ENCODE measurements around the gene SPAG17. TPM values are rescaled to one million over a fixed set of nuclear protein-coding genes. Genes with fewer than 3 reads are reported as not detected.

Gene SPAG17
- total RNA-seq, 2 experiments from 2014 or later = not detected

DNA sequence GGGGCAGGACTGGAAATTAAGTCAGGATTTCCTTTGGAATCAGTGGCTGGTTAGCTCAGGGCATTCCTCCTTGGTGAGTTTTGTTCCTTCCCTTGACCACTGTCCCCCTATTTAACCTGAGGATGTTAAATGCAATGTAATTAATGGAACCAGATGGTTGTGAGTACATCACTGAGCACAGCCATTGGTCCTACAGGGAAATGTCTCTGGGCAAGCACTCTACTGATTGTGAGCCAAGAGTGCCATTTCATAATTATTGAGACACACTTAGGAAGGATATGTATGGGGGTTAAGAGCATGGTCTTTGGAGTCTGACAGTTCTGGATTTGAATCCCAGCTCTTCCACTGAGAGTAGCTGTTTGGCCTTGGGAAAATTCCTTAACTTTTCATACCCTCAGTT lies 74.4 kb downstream of the SPAG17 start:
- POLR2A ChIA-PET = no interaction called here
- Mint-ChIP-seq H3K36me3 (no peaks in the 10 kb centered on the region), H3K4me1 (ENCODE audit: low read depth) (no peaks in the 10 kb centered on the region), H3K27ac (no peak overlapping the region), H3K4me3 (no peak overlapping the region), H3K9me3 (no peaks in the 10 kb centered on the region), H3K27me3 (peaks cover 2% of the 10 kb centered on the region)
- CTCF ChIA-PET = interaction anchor here (0.8 to 0.9 kb wide), 2 partner anchors 9 to 1216 kb away, joined by 3 read pairs; no protein-coding TSS in a partner anchor
- intact Hi-C loops (cut with micrococcal nuclease) = no loop called here
- DNase-seq = no peak

DNA sequence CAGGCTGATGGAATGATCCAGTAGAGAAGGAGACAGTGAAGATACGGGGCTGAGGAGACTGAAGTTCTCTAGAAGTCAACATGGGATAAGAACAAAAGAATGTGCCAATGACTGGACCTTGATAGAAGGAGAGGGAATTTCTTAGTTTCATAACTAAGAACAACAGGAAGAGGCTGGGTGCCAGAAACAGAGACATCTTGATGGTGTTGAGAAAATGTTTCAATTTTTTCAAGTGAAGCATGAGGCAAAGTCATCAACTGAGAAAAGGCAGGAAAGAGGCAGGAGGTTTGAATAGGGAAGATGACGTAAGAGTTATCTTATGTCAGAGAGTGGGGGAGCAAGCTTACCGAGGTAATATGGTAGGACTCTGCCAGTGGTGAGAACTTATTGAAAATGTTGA lies 80.1 kb downstream of the SPAG17 start:
- Mint-ChIP-seq H3K27ac (no peak overlapping the region), H3K27me3 (no peaks in the 10 kb centered on the region), H3K9me3 (no peaks in the 10 kb centered on the region), H3K4me1 (ENCODE audit: low read depth) (no peaks in the 10 kb centered on the region), H3K4me3 (no peak overlapping the region), H3K36me3 (no peaks in the 10 kb centered on the region)
- ChIA-PET POLR2A (no interaction called here), CTCF (no interaction called here)
- intact Hi-C loops (cut with micrococcal nuclease) = no loop called here
- DNase-seq = no peak

DNA sequence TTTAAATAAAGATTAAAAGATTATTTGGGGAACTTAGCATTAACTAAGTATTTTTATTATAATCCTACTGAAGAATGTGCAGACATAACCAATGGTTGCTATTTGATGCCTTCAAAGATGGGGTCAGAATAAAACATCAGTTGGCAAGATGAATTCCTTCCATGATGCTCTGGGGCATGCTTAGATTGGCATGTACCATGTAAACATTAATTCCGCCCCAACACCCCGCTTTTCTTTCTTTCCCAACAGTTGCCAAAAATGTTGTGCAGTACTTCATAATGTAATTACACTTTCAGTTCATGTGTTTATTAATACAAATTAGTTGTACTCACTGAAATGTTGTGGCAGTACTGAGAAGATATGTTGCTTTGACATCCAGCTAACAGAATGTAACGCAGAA lies 82.6 kb downstream of the SPAG17 start:
- Mint-ChIP-seq H3K4me1 (ENCODE audit: low read depth) (no peaks in the 10 kb centered on the region), H3K27me3 (no peaks in the 10 kb centered on the region), H3K4me3 (no peak overlapping the region), H3K27ac (no peak overlapping the region), H3K9me3 (no peaks in the 10 kb centered on the region), H3K36me3 (no peaks in the 10 kb centered on the region)
- intact Hi-C loops (cut with micrococcal nuclease) = no loop called here
- POLR2A ChIA-PET = no interaction called here
- DNase-seq = no peak
- CTCF ChIA-PET = no interaction called here

DNA sequence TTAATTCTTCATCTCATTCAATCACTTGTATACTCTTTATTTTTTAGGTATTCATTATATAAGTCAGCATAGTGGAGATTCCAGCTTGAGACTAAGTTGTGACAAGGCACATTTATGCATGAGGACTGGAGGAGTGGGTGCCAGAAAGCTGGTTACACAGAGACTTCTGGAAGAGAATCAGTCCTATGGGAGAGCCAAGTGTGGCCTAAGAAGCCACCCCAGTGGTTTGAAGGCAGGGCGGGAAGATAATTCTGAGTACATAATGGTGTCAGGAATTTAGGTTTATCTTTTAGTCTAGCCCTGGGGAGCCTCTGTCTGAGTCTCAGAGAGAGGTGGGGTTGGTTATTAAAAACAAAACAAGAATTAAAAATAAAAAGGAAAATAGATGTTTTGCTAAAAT lies 83.0 kb downstream of the SPAG17 start:
- H3K9me3 Mint-ChIP-seq = no peaks in the 10 kb centered on the region
- H3K4me3 Mint-ChIP-seq = no peak overlapping the region
- peaks cover 2% of the 10 kb centered on the region for H3K27me3 Mint-ChIP-seq
- H3K27ac Mint-ChIP-seq = no peak overlapping the region
- ChIA-PET CTCF (no interaction called here), POLR2A (no interaction called here)
- H3K4me1 Mint-ChIP-seq (ENCODE audit: low read depth) = no peaks in the 10 kb centered on the region
- H3K36me3 Mint-ChIP-seq = no peaks in the 10 kb centered on the region
- DNase-seq = no peak
- intact Hi-C loops (cut with micrococcal nuclease) = no loop called here

DNA sequence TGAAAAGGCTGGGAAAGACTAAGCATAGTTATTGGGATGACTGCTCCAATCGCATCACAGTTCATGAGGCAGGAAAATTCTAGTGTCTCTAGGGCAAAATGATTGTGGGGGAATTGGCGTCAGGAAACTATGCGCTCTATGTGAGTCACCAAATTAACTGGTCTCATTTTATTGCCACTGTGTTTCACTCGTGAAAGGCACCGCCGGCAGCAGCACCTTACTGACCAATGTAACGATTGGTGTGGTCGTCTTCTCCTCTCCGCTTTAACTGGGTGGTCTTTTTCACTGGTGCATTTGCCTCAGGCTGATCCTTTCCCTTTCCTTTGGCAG lies 83.5 kb downstream of the SPAG17 start:
- Mint-ChIP-seq H3K4me3 (no peak overlapping the region), H3K27me3 (peaks cover 2% of the 10 kb centered on the region), H3K27ac (no peak overlapping the region), H3K36me3 (no peaks in the 10 kb centered on the region), H3K4me1 (ENCODE audit: low read depth) (no peaks in the 10 kb centered on the region), H3K9me3 (no peaks in the 10 kb centered on the region)
- DNase-seq = no peak
- CTCF ChIA-PET = no interaction called here
- POLR2A ChIA-PET = no interaction called here
- intact Hi-C loops (cut with micrococcal nuclease) = no loop called here

DNA sequence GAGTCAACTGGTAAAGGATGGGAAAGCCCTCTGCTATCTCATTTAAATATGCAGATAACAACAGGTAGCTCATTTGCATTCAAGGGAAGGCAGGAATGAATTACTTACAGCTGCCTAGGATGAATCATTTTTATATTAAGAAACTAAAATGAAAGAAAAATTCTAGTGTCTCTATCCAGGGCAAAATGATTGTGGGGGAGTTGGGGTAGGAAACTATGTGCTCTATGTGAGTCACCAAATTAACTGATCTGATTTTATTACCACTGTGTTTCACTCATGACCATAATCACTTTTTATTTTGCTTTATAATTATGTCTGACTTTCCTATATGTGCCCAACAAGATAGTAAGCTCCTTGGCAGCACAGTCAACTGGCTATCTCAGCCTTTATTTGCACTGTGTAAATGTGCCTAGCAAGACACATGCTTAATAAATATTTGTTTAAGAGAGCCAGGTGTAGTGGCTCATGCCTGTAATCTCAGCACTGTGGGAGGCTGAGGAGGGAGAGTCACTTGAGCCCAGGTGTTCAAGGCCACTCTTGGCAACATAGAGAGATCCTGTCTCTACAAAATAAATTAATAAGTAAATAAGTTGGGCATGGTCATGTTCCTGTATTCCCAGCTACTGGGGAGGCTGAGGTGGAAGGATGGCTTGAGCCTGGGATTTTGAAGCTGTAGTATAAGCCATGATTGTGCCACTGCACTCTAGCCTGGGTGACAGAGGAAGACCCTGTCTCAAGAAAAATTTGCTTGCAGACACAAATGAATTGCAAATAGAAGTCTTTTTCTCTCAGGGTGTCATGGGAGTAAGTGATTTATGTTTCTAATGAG lies 84.1 kb downstream of the SPAG17 start:
- DNase-seq = no peak
- Mint-ChIP-seq H3K27me3 (peaks cover 2% of the 10 kb centered on the region), H3K4me1 (ENCODE audit: low read depth) (no peaks in the 10 kb centered on the region), H3K4me3 (no peak overlapping the region), H3K36me3 (no peaks in the 10 kb centered on the region), H3K27ac (no peak overlapping the region), H3K9me3 (no peaks in the 10 kb centered on the region)
- ChIA-PET POLR2A (no interaction called here), CTCF (no interaction called here)
- intact Hi-C loops (cut with micrococcal nuclease) = no loop called here

DNA sequence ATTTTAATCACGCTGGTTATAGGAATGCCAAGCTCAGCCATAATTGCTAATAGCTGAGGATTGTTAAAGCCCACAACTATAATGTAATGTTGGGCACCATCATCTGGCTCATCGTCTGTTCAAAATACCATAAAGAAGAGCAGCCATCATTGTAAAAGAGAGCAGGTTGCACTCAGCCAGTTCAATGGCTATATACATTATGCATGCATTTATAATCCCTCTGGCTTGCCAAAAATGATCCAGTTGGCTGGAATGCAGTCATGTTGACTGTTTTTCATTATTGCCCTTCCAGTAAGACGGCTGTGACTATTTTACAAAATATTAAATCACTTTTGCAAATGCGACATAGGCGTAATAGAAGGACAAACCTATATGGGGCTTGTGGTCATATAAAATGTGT lies 85.3 kb downstream of the SPAG17 start:
- Mint-ChIP-seq H3K4me1 (ENCODE audit: low read depth) (no peaks in the 10 kb centered on the region), H3K27me3 (peaks cover 2% of the 10 kb centered on the region), H3K9me3 (no peaks in the 10 kb centered on the region), H3K27ac (no peak overlapping the region), H3K4me3 (no peak overlapping the region), H3K36me3 (no peaks in the 10 kb centered on the region)
- intact Hi-C loops (cut with micrococcal nuclease) = no loop called here
- DNase-seq = no peak
- ChIA-PET CTCF (no interaction called here), POLR2A (no interaction called here)

DNA sequence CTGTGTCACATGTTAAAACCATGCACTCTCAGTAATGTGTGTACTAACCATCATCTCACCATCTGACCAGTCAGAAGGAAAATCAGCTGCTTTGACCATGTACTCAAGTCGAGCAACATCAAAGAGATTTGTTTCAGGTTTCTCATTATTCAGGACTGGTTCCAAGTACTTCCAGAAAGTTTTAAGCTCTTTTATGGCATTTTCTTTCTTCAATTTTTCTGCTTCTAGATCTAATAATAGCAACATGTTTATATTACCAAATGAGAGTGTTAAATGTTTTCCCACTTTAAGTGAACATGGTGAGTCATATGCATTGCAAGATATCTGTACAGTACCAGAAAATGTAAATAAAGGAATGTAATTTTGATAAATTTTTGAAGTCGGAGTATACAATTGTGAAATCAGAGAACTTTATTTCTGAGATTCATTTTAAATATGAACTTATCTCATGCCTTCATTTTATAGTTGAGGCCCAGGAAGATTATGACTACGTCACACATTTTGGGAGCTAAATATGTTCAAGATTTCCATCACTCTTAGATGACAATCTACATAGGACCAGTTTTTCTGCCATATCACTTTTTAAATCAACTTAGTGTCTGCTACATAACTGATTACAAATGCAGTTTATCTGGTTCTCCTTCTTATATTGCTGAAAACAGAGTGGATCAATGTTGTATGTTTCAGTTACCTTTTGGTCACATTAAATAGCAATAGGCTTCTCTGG lies 87.2 kb downstream of the SPAG17 start:
- no peak overlapping the region for H3K4me3 Mint-ChIP-seq
- CTCF ChIA-PET = no interaction called here
- POLR2A ChIA-PET = no interaction called here
- H3K9me3 Mint-ChIP-seq = no peaks in the 10 kb centered on the region
- no peaks in the 10 kb centered on the region for H3K36me3 Mint-ChIP-seq
- intact Hi-C loops (cut with micrococcal nuclease) = no loop called here
- no peak overlapping the region for H3K27ac Mint-ChIP-seq
- DNase-seq = no peak
- H3K4me1 Mint-ChIP-seq (ENCODE audit: low read depth) = no peaks in the 10 kb centered on the region
- peaks cover 2% of the 10 kb centered on the region for H3K27me3 Mint-ChIP-seq

DNA sequence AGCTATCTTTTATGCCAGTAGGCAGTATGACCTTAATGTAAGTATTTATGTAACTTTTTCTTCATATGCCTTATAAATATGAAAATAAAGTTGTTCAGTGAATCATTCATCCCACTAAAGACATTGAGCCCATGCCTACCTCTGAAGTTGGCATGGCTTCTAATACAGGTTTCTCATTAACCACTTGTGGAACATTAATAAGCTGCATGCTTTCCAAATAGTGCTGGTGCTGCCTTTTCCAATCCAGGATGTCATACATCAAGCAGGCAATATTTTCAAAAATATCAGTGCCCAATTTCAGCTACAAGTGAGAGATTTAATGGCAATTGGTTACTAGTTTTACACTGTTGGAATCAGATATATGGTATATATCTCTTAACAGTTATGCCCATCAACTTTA lies 92.0 kb downstream of the SPAG17 start:
- H3K36me3 Mint-ChIP-seq = no peaks in the 10 kb centered on the region
- intact Hi-C loops (cut with micrococcal nuclease) = no loop called here
- DNase-seq = no peak
- H3K4me1 Mint-ChIP-seq (ENCODE audit: low read depth) = no peaks in the 10 kb centered on the region
- peaks cover 3% of the 10 kb centered on the region for H3K27me3 Mint-ChIP-seq
- POLR2A ChIA-PET = no interaction called here
- no peak overlapping the region for H3K27ac Mint-ChIP-seq
- CTCF ChIA-PET = no interaction called here
- no peak overlapping the region for H3K4me3 Mint-ChIP-seq
- H3K9me3 Mint-ChIP-seq = no peaks in the 10 kb centered on the region

DNA sequence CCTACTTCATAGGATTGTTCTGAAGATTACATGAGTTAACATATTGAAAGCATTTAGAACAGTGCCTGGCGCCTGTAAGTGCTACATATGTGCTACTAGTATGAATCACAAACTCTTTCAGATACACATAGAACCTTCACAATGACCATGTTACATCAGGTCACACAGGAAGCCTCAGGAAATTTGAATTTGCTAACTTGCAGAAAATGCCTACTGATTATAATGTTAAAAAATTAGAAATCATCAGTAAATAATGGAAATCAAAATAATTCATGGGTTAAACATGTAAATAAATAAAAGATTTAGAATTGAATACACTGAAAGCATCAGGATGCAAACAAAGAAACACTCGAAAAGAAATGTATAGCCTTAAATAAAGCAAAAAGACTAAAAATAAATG lies 94.9 kb downstream of the SPAG17 start:
- ChIA-PET POLR2A (no interaction called here), CTCF (no interaction called here)
- intact Hi-C loops (cut with micrococcal nuclease) = no loop called here
- Mint-ChIP-seq H3K27me3 (peaks cover 7% of the 10 kb centered on the region), H3K4me1 (ENCODE audit: low read depth) (no peaks in the 10 kb centered on the region), H3K9me3 (no peaks in the 10 kb centered on the region), H3K27ac (no peak overlapping the region), H3K36me3 (no peaks in the 10 kb centered on the region), H3K4me3 (no peak overlapping the region)
- DNase-seq = no peak

DNA sequence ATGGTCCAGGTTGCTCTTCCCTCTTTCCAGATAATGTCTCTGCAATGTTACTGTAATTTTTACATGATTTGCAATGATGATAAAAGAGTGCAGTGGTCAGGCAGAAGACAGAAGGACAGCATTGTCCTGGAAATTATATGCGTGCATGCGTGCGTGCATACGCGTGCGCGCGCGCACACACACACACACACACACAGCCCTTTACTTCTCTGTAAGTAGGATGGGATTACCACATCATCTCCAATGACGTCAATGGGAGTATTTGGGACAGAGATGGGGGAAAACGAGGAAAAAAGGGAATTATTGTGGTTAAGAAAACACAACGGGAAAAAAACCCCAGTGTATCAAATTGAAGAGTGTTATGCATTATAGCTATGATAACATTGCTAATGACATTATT lies 99.7 kb downstream of the SPAG17 start:
- Mint-ChIP-seq H3K27me3 (peaks cover 10% of the 10 kb centered on the region), H3K27ac (no peak overlapping the region), H3K36me3 (no peaks in the 10 kb centered on the region), H3K9me3 (no peaks in the 10 kb centered on the region), H3K4me3 (no peak overlapping the region), H3K4me1 (ENCODE audit: low read depth) (peaks cover 7% of the 10 kb centered on the region)
- intact Hi-C loops (cut with micrococcal nuclease) = no loop called here
- DNase-seq = no peak
- POLR2A ChIA-PET = no interaction called here
- CTCF ChIA-PET = no interaction called here

DNA sequence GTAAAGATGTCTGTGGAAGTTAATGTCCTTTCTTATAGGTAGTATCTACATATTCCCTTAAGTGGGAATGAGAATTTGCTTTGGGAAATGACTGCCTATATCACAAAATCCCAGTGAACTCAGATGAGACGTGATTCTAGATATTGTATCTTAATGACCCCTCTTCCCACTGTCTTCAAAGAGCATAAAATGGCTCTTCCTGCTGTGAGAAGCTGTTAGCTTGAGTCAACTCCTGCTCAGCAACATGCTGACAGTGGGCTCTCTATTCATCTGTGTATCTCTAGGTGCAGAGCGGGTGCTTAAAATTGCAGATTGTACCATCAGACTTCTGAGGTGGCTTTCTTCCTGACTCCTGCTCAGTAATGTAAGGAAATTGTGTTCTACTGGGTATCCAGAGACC lies 100.6 kb downstream of the SPAG17 start:
- POLR2A ChIA-PET = no interaction called here
- peaks cover 10% of the 10 kb centered on the region for H3K27me3 Mint-ChIP-seq

DNA sequence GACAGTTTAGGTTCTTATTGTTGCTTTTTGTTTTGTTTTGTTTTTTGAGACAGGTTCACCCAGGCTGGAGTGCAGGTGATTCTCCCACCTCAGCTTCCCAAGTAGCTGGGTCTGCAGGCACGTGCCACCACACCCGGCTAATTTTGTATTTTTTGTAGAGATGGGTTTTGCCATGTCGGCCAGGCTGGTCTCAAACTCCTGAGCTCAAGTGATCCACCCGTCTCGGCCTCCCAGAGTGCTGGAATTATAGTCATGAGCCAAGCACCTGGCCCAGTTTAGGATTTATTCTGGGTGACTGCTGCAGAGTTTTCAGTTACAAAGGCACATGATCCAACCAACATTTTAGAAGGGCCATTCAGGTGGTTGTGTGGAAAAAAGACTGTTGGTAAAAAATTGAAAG lies 102.0 kb downstream of the SPAG17 start:
- no peaks in the 10 kb centered on the region for H3K36me3 Mint-ChIP-seq
- POLR2A ChIA-PET = no interaction called here

More for the DNA sequence above, 100.6 kb downstream of the SPAG17 start:
- Mint-ChIP-seq H3K4me3 (no peak overlapping the region), H3K9me3 (no peaks in the 10 kb centered on the region), H3K36me3 (no peaks in the 10 kb centered on the region), H3K27ac (no peak overlapping the region), H3K4me1 (ENCODE audit: low read depth) (peaks cover 7% of the 10 kb centered on the region)
- CTCF ChIA-PET = no interaction called here
- no peak for DNase-seq
- intact Hi-C loops (cut with micrococcal nuclease) = no loop called here

More for the DNA sequence above, 102.0 kb downstream of the SPAG17 start:
- no peak for DNase-seq
- CTCF ChIA-PET = no interaction called here
- Mint-ChIP-seq H3K9me3 (no peaks in the 10 kb centered on the region), H3K4me1 (ENCODE audit: low read depth) (peaks cover 7% of the 10 kb centered on the region), H3K27me3 (peaks cover 9% of the 10 kb centered on the region), H3K4me3 (no peak overlapping the region), H3K27ac (no peak overlapping the region)
- intact Hi-C loops (cut with micrococcal nuclease) = no loop called here
